ENCODE data around the gene MMP24. TPM values are rescaled to one million over a fixed set of nuclear protein-coding genes. Genes with fewer than 3 reads are reported as not detected.
A peak's percentile ranks its signal among the peaks of the same experiment; 100 is the strongest.

MMP24 gene
- total RNA-seq, 4 donors from 2014 or later, result 0.32 to 4.5 (median 0.61) TPM

DNA sequence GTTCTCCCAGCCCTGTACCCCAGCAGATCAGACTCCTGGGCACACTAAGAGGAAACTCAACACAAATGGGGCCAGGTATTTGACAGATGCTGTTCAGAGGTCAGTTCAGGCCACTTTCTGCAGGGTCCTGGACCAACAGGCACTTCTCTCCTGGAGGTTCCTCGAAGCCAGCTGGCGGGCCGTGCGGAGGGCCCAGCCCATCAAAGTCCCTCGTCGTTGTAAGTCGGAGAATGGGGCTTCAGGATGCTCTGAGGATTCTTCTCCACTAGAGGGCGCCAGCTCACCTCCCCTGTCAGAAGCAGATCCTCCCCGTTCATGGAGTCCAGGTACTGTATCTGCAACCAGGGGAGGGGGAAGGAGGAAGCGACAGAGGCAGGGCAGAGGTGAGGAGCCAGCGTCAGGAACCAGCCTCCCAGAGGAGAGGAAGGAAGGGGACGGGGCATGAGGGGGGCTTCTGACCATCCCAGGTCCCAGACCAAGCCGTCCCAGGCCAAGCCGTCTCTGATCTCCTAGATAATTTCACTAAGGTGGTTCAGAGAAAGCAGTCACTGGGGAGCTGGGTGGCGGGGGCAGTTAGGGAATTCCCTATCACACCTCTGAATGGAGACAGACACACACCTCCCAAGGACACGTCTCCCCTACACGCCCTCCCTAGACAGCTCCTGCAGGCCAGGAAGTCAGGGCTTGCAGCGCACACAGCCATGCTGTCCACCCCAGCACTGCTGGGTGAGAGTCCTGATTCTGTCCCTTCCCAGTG is 77.4 kb downstream of the MMP24 start:
- peak overlapping the region in 2 of 4 donors; percentile 17 to 19 for H3K27ac ChIP-seq
- H3K27me3 ChIP-seq, result no peaks in the 10 kb centered on the region
- H3K36me3 ChIP-seq, result no peaks in the 10 kb centered on the region
- TF ChIP-seq EP300 (IDR thresholded peaks at IDR 0.05; ENCODE audit: low read depth) (no peak), POLR2A (IDR thresholded peaks at IDR 0.05) (no peak), POLR2AphosphoS5 (IDR thresholded peaks at IDR 0.05) (no peak)
- TF ChIP-seq, protein P1, sequence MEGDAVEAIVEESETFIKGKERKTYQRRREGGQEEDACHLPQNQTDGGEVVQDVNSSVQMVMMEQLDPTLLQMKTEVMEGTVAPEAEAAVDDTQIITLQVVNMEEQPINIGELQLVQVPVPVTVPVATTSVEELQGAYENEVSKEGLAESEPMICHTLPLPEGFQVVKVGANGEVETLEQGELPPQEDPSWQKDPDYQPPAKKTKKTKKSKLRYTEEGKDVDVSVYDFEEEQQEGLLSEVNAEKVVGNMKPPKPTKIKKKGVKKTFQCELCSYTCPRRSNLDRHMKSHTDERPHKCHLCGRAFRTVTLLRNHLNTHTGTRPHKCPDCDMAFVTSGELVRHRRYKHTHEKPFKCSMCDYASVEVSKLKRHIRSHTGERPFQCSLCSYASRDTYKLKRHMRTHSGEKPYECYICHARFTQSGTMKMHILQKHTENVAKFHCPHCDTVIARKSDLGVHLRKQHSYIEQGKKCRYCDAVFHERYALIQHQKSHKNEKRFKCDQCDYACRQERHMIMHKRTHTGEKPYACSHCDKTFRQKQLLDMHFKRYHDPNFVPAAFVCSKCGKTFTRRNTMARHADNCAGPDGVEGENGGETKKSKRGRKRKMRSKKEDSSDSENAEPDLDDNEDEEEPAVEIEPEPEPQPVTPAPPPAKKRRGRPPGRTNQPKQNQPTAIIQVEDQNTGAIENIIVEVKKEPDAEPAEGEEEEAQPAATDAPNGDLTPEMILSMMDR (IDR thresholded peaks at IDR 0.05), result peak; percentile 89 to 95 (median 93)
- intact Hi-C loops (cut with DNase I; ENCODE audit: low total_unique reads), result no loop called here
- peaks cover 17 to 48% (median 28%) of the 10 kb centered on the region in 4 donors for H3K4me1 ChIP-seq
- DNase-seq, result peak; percentile 87
- H3K9me3 ChIP-seq, result no peaks in the 10 kb centered on the region
- in situ Hi-C loops (cut with MboI; ENCODE audit: low pct_ligation_motif_present in 1 of 4, low pct_unique_long_range_greater_than_20kb in 1 of 4, low sequenced_read_pairs in 3 of 4), result loop anchor here in 3 of 4 donors (5.0 to 10.0 kb wide), 2 partner anchors 141 to 148 kb away; no protein-coding TSS in a partner anchor
- no peak overlapping the region for H3K4me3 ChIP-seq
- 24% methylated on average over 17 of the region's 18 CpGs; no CpG with 5 or more reads in 1 of the 2 donors for WGBS, 2 donors (ENCODE audit: low coverage in 1 of 2)

DNA sequence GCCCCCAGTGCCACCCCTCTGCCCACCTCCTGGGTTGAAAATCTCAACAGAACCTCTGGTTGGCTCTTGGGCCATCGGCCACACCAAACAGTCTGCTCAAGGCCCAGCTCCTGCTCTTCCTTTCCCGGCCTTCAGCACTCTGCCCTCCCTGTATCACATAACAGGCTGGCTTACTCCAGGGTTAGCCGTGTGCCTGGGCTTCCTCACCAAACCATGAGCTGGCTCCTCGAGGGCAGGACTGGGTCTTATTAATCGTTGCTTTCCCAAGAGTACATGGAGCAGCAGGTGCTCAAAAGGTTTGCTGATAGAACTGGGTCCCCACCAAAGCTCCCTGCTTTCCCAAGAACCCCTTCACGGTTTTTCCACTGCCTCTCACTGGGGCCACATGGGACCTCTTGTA is 78.5 kb downstream of the MMP24 start:
- in situ Hi-C loops (cut with MboI; ENCODE audit: low pct_ligation_motif_present in 1 of 4, low pct_unique_long_range_greater_than_20kb in 1 of 4, low sequenced_read_pairs in 3 of 4), result loop anchor here in 3 of 4 donors (5.0 to 10.0 kb wide), 2 partner anchors 140 to 147 kb away; no protein-coding TSS in a partner anchor
- Histone ChIP-seq H3K27me3 (no peaks in the 10 kb centered on the region), H3K27ac (peak overlapping the region in 3 of 4 donors; percentile 49 to 64 (median 64)), H3K9me3 (no peaks in the 10 kb centered on the region), H3K4me3 (no peak overlapping the region), H3K4me1 (peaks cover 17 to 43% (median 28%) of the 10 kb centered on the region in 4 donors), H3K36me3 (no peaks in the 10 kb centered on the region)
- intact Hi-C loops (cut with DNase I; ENCODE audit: low total_unique reads), result no loop called here
- no peak for DNase-seq
- TF ChIP-seq POLR2A (IDR thresholded peaks at IDR 0.05) (no peak), EP300 (IDR thresholded peaks at IDR 0.05; ENCODE audit: low read depth) (no peak), POLR2AphosphoS5 (IDR thresholded peaks at IDR 0.05) (no peak)
- TF ChIP-seq, protein P1 (IDR thresholded peaks at IDR 0.05), result no peak
- 90% methylated on average over 6 of the region's 6 CpGs; no CpG with 5 or more reads in 1 of the 2 donors for WGBS, 2 donors (ENCODE audit: low coverage in 1 of 2)

DNA sequence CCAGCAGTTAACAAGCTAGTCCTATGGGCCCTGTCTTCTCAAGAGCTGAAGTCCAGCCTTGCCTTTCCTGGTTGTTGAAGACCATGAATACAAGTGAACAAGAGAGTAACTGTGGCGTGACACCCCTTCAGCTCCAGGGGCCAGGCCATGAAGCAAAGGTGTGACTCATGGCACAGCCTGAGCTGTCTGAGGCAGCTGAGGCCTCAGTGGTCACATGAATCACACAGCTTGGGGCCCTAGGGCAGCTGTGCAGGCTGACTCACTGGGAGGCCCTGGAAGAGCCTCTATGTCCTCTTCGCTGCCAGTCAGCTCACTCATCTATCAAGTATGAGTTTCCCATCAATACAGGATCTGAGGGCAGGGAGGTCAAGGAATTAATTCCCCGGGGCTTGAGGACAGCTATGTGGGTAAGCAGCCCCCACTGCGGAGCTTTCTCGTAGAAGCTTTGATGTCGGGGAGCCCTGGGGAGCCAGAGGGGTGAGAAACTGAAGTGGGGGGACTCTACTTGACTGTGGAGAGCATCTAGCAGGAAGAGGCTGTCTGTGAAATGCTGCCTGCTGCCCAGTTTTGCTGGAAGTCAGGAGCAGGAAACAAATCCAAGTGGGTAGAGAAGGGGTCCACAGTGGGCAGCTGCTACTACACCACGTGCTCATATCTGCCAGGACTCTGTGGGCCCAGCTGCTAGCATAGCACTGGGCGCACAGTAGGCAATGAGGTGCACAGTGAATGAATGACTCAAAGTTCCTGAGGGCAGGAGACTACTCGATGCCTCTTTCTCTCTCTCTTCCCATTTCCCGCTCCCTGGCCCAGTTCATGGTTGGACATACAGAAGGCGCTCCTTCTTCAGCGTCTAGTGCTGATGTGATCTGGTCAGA is 79.4 kb downstream of the MMP24 start:
- in situ Hi-C loops (cut with MboI; ENCODE audit: low pct_ligation_motif_present in 1 of 4, low pct_unique_long_range_greater_than_20kb in 1 of 4, low sequenced_read_pairs in 3 of 4), result loop anchor here in 2 of 4 donors (10.0 kb wide), 1 partner anchor 139 kb away; no protein-coding TSS in a partner anchor
- TF ChIP-seq POLR2AphosphoS5 (IDR thresholded peaks at IDR 0.05) (peak in 1 of 3 donors; percentile 50), POLR2A (IDR thresholded peaks at IDR 0.05) (no peak)

DNA sequence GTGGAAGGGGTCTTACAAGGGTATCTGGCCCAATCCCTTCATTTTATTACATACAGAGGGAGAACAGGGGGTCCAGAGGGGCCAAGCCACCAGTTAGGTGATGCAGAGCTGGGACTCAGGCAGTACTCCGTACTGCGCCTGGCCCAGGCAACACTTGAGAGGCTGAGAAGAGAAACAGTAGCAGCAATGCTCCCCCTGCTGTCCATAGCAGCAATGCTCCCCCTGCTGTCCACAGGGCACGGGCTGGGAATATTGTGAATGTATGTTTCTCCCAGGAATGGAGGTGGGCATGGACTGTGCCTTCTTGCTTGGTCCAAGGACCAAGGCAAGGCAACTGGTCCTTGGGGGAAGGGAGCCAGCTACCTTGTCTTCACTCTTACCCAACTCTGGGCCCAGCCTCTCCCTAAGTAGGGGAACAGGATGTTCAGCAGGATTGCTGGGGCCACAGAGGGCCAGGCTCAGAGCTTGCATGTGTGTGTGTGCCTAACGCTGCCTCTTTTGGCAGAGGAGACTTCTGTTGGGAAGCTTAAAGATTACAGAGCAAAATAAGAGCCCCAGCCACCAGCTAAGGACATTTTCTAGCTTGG is 80.5 kb downstream of the MMP24 start:
- in situ Hi-C loops (cut with MboI; ENCODE audit: low pct_ligation_motif_present in 1 of 4, low pct_unique_long_range_greater_than_20kb in 1 of 4, low sequenced_read_pairs in 3 of 4), result loop anchor here in 2 of 4 donors (10.0 kb wide), 1 partner anchor 138 kb away; no protein-coding TSS in a partner anchor
- WGBS, 2 donors (ENCODE audit: low coverage in 1 of 2), result 40 to 41% methylated on average over 3 to 4 of the region's 4 CpGs
- no peak overlapping the region for H3K4me3 ChIP-seq
- peak; percentile 64 for DNase-seq
- intact Hi-C loops (cut with DNase I; ENCODE audit: low total_unique reads), result loop anchor here (2.0 kb wide), 1 partner anchor 132 kb away; the partner anchor contains the start of gene GDF5
- no peaks in the 10 kb centered on the region for H3K36me3 ChIP-seq
- H3K27me3 ChIP-seq, result no peaks in the 10 kb centered on the region
- H3K9me3 ChIP-seq, result no peaks in the 10 kb centered on the region
- TF ChIP-seq POLR2A (IDR thresholded peaks at IDR 0.05), result no peak
- TF ChIP-seq, protein P1 (IDR thresholded peaks at IDR 0.05), result peak; percentile 55 to 72 (median 67)
- H3K4me1 ChIP-seq, result peaks cover 17 to 43% (median 30%) of the 10 kb centered on the region in 4 donors
- H3K27ac ChIP-seq, result peak overlapping the region; percentile 49 to 74 (median 64)

More for the DNA sequence above, 79.4 kb downstream of the MMP24 start:
- Histone ChIP-seq H3K4me3 (no peak overlapping the region), H3K9me3 (no peaks in the 10 kb centered on the region), H3K27me3 (no peaks in the 10 kb centered on the region), H3K36me3 (no peaks in the 10 kb centered on the region), H3K4me1 (peaks cover 17 to 43% (median 28%) of the 10 kb centered on the region in 4 donors), H3K27ac (peak overlapping the region; percentile 49 to 74 (median 64))
- DNase-seq, result peak; percentile 59
- WGBS, 2 donors (ENCODE audit: low coverage in 1 of 2), result 78 to 95% methylated on average over 3 to 12 of the region's 12 CpGs
- intact Hi-C loops (cut with DNase I; ENCODE audit: low total_unique reads), result loop anchor here (2.0 kb wide), 1 partner anchor 133 kb away; the partner anchor contains the start of gene GDF5
